ENCODE data around the gene TMEM115.

GRCh38 chr3:50373146-50374051 is 14.1 kb upstream of the TMEM115 start:
- TF ChIP-seq POLR2A (IDR thresholded peaks at IDR 0.05) (no peak), CTCF (IDR thresholded peaks at IDR 0.05) (no peak)

Data from prostate gland (tissue), 2 donors.